HepG2 (cell line): ENCODE results near the gene SNRPF. TPM values are rescaled to one million over a fixed set of nuclear protein-coding genes. Genes with fewer than 3 reads are reported as not detected.

Source experiments
- ATF7-NPFF ChIP-seq: sonication (generic); formaldehyde crosslinking; IDR thresholded peaks from 2 replicates; pipeline ENCODE4 v1.8.1; 2023; ENCODE audit warnings: mild to moderate bottlenecking, low read depth, missing genetic modification reagents, moderate library complexity
- CEBPB ChIP-seq: IDR thresholded peaks from 2 replicates; pipeline ENCODE4 v1.6.1; 2011; ENCODE audit warnings: low read depth, low read length, improper control_type of control experiment, borderline replicate concordance
- HOXA7 ChIP-seq: sonication (generic); formaldehyde crosslinking; IDR thresholded peaks from 2 replicates; pipeline ENCODE4 v1.8.1; 2022; ENCODE audit warnings: mild to moderate bottlenecking, missing genetic modification reagents, moderate library complexity
- JDP2 ChIP-seq: sonication (generic); formaldehyde crosslinking; IDR thresholded peaks from 2 replicates; pipeline ENCODE4 v1.8.1; 2022; ENCODE audit warnings: missing genetic modification reagents, borderline replicate concordance
- KAT8 ChIP-seq: IDR thresholded peaks from 2 replicates; pipeline ENCODE4 v1.6.1; 2016; ENCODE audit warnings: missing genetic modification reagents, missing compliant biosample characterization
- NAIF1 ChIP-seq: sonication (generic); formaldehyde crosslinking; IDR thresholded peaks from 2 replicates; pipeline ENCODE4 v1.5.0; 2020; ENCODE audit warnings: mild to moderate bottlenecking, missing genetic modification reagents, borderline replicate concordance
- NFYC ChIP-seq: IDR thresholded peaks from 2 replicates; pipeline ENCODE4 v1.6.1; 2016; ENCODE audit warnings: missing genetic modification reagents, missing compliant biosample characterization
- PAX8 ChIP-seq: sonication (generic); formaldehyde crosslinking; IDR thresholded peaks from 2 replicates; pipeline ENCODE4 v1.8.0; 2022; ENCODE audit warnings: mild to moderate bottlenecking, missing genetic modification reagents, borderline replicate concordance
- SOX6 ChIP-seq, 2 experiments: fragments of 450-650 bp in 1 of 2; sonication (generic) in 1 of 2; formaldehyde crosslinking in 1 of 2; IDR thresholded peaks; 2 replicates each; pipeline versions ENCODE4 v1.4.0 to v1.6.1; 2017 to 2020; ENCODE audit warnings: antibody characterized with exemption in 1 of 2, mild to moderate bottlenecking in 1 of 2, missing genetic modification reagents in 1 of 2
- SRSF9 ChIP-seq: fragments of 200-400 bp; formaldehyde crosslinking; IDR thresholded peaks from 2 replicates; pipeline ENCODE4 v1.6.1; 2018; ENCODE audit warnings: borderline replicate concordance, mild to moderate bottlenecking, low read depth, low read length; ENCODE audit not compliant: insufficient read depth, poor library complexity, severe bottlenecking
- ZNF75D ChIP-seq: sonication (generic); formaldehyde crosslinking; IDR thresholded peaks from 2 replicates; pipeline ENCODE4 v1.8.1; 2023; ENCODE audit warnings: missing genetic modification reagents, mild to moderate bottlenecking, borderline replicate concordance
- polyA plus RNA-seq, 8 experiments: library from polyadenylated mRNA; depleted of rRNA in 3 of 8; stranded (reverse) in 7 of 8; unstranded in 1 of 8; fragments of >200 nt; fragmentation: Illumina TruSeq in 4 of 8; extraction: Trizol in 4 of 8; gene quantifications; 2 replicates each; pipeline versions ENCODE4 v1.2.1 to v1.2.3, GENCODE V29; 2011 to 2016; ENCODE audit warnings: low read depth in 4 of 8, missing spikeins in 1 of 8, mixed read lengths in 1 of 8; ENCODE audit not compliant: insufficient read depth in 1 of 8
- total RNA-seq, 5 experiments: library from RNA; depleted of rRNA; stranded (reverse); fragments of >200 nt; fragmentation: Illumina TruSeq; extraction: Trizol; gene quantifications; 2 replicates each; pipeline ENCODE4 v1.2.3, GENCODE V29; 2016; ENCODE audit warnings: low read depth in 1 of 5
- TF ChIP-seq, protein P1 (sequence below): sonication (generic); formaldehyde crosslinking; IDR thresholded peaks from 2 replicates; pipeline ENCODE4; 2020; ENCODE audit warnings: missing genetic modification reagents, mild to moderate bottlenecking, borderline replicate concordance
- TF ChIP-seq, protein P2 (sequence below): sonication (generic); formaldehyde crosslinking; conservative IDR thresholded peaks from 2 replicates; pipeline ENCODE4 v1.4.0; 2020; ENCODE audit warnings: missing genetic modification reagents
- TF ChIP-seq, protein P3 (sequence below): sonication (generic); formaldehyde crosslinking; conservative IDR thresholded peaks from 2 replicates; pipeline ENCODE4 v1.8.0; 2022; ENCODE audit warnings: missing genetic modification reagents
- TF ChIP-seq, protein P4 (sequence below): sonication (generic); formaldehyde crosslinking; IDR thresholded peaks from 2 replicates; pipeline ENCODE4 v1.8.1; 2023; ENCODE audit warnings: mild to moderate bottlenecking, missing genetic modification reagents
- TF ChIP-seq, protein P5 (sequence below): sonication (generic); formaldehyde crosslinking; IDR thresholded peaks from 2 replicates; pipeline ENCODE4 v1.5.1; 2020; ENCODE audit warnings: mild to moderate bottlenecking, missing genetic modification reagents

SNRPF gene
- total and polyA plus RNA-seq, 2 of the 13 experiments (the other 11 are each of a cell fraction or from before 2014, with no cell fraction given), result 31.7 to 77.2 TPM

DNA sequence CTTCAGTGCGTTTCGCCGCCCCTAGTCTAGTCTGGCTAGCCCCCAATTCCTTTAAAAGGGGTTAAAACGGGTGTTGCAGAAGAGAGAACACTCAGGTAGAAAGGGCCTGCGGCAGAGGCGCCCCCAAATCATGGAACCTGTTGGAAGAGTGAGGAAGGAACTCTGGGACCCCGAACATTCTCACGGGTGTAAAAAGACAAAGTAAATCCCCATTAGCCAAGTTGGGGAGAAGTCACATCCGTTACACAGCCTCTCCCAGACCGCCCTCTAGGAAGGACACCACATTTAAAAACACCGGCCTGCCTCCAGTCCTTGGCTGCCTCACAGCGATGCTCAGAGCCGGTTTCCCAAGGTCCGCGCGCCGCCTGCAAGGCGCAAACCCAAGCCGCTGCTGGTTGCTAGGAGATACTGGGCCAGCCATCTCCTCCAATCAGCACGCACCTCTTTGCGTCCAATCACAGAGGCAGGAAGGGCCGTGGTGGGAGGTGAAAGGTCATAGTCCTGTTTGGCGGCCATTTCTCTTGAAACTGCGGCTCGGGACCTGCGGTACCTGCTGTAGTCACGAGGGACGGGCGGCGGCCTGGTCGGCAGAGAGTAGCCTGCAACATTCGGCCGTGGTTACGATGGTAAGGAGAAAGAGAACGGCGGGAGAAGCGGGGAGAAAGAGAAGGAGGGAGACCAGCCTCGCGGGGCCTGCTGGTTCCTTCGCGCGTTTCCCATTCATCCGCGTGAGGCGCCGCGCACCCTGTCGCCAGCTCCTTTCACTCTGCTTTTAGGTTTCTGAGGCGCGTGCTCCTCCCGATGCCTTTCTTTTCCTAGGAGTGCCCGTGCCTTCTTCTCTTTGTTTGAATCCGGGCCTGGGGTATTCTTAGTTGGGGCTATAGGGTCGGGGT, at the start of gene SNRPF (continued):
- TF ChIP-seq, protein P1, sequence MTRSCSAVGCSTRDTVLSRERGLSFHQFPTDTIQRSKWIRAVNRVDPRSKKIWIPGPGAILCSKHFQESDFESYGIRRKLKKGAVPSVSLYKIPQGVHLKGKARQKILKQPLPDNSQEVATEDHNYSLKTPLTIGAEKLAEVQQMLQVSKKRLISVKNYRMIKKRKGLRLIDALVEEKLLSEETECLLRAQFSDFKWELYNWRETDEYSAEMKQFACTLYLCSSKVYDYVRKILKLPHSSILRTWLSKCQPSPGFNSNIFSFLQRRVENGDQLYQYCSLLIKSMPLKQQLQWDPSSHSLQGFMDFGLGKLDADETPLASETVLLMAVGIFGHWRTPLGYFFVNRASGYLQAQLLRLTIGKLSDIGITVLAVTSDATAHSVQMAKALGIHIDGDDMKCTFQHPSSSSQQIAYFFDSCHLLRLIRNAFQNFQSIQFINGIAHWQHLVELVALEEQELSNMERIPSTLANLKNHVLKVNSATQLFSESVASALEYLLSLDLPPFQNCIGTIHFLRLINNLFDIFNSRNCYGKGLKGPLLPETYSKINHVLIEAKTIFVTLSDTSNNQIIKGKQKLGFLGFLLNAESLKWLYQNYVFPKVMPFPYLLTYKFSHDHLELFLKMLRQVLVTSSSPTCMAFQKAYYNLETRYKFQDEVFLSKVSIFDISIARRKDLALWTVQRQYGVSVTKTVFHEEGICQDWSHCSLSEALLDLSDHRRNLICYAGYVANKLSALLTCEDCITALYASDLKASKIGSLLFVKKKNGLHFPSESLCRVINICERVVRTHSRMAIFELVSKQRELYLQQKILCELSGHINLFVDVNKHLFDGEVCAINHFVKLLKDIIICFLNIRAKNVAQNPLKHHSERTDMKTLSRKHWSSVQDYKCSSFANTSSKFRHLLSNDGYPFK (CRISPR knock-in tag), result peak; percentile 94
- TF ChIP-seq ZNF75D (CRISPR knock-in tag) (no peak), KAT8 (CRISPR knock-in tag) (peak; percentile 96), SRSF9 (no peak), ATF7-NPFF (no peak), JDP2 (CRISPR knock-in tag) (no peak), HOXA7 (CRISPR knock-in tag) (no peak), PAX8 (no peak), CEBPB (no peak), NFYC (CRISPR knock-in tag) (peak; percentile 100), SOX6 (IDR thresholded peaks at IDR 0.05) (no peak), SOX6 (CRISPR knock-in tag; IDR thresholded peaks at IDR 0.05) (peak; percentile 61; the same call in 1 of the 2 replicates), NAIF1 (CRISPR knock-in tag) (no peak)
- TF ChIP-seq, protein P2, sequence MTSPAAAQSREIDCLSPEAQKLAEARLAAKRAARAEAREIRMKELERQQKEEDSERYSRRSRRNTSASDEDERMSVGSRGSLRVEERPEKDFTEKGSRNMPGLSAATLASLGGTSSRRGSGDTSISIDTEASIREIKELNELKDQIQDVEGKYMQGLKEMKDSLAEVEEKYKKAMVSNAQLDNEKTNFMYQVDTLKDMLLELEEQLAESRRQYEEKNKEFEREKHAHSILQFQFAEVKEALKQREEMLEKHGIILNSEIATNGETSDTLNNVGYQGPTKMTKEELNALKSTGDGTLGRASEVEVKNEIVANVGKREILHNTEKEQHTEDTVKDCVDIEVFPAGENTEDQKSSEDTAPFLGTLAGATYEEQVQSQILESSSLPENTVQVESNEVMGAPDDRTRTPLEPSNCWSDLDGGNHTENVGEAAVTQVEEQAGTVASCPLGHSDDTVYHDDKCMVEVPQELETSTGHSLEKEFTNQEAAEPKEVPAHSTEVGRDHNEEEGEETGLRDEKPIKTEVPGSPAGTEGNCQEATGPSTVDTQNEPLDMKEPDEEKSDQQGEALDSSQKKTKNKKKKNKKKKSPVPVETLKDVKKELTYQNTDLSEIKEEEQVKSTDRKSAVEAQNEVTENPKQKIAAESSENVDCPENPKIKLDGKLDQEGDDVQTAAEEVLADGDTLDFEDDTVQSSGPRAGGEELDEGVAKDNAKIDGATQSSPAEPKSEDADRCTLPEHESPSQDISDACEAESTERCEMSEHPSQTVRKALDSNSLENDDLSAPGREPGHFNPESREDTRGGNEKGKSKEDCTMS (CRISPR knock-in tag), result no peak
- TF ChIP-seq, protein P3, sequence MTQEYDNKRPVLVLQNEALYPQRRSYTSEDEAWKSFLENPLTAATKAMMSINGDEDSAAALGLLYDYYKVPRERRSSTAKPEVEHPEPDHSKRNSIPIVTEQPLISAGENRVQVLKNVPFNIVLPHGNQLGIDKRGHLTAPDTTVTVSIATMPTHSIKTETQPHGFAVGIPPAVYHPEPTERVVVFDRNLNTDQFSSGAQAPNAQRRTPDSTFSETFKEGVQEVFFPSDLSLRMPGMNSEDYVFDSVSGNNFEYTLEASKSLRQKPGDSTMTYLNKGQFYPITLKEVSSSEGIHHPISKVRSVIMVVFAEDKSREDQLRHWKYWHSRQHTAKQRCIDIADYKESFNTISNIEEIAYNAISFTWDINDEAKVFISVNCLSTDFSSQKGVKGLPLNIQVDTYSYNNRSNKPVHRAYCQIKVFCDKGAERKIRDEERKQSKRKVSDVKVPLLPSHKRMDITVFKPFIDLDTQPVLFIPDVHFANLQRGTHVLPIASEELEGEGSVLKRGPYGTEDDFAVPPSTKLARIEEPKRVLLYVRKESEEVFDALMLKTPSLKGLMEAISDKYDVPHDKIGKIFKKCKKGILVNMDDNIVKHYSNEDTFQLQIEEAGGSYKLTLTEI (CRISPR knock-in tag), result no peak
- TF ChIP-seq, protein P4, sequence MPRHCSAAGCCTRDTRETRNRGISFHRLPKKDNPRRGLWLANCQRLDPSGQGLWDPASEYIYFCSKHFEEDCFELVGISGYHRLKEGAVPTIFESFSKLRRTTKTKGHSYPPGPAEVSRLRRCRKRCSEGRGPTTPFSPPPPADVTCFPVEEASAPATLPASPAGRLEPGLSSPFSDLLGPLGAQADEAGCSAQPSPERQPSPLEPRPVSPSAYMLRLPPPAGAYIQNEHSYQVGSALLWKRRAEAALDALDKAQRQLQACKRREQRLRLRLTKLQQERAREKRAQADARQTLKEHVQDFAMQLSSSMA (CRISPR knock-in tag), result peak; percentile 85
- TF ChIP-seq, protein P5, sequence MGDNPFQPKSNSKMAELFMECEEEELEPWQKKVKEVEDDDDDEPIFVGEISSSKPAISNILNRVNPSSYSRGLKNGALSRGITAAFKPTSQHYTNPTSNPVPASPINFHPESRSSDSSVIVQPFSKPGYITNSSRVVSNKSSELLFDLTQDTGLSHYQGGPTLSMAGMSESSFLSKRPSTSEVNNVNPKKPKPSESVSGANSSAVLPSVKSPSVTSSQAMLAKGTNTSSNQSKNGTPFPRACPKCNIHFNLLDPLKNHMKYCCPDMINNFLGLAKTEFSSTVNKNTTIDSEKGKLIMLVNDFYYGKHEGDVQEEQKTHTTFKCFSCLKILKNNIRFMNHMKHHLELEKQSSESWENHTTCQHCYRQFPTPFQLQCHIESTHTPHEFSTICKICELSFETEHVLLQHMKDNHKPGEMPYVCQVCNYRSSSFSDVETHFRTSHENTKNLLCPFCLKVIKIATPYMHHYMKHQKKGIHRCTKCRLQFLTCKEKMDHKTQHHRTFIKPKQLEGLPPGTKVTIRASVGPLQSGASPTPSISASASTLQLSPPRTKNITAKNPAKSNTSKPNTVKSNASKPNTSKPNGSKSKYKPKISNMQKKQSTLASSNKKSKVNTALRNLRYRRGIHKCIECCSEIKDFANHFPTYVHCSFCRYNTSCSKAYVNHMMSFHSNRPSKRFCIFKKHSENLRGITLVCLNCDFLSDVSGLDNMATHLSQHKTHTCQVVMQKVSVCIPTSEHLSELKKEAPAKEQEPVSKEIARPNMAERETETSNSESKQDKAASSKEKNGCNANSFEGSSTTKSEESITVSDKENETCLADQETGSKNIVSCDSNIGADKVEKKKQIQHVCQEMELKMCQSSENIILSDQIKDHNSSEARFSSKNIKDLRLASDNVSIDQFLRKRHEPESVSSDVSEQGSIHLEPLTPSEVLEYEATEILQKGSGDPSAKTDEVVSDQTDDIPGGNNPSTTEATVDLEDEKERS (CRISPR knock-in tag), result peak; percentile 81
